SK-N-SH (cell line): ENCODE data around the gene REEP3. TPM values are rescaled to one million over a fixed set of nuclear protein-coding genes. Genes with fewer than 3 reads are reported as not detected.
A peak's percentile ranks its signal among the peaks of the same experiment; 100 is the strongest.

ENCODE experiments used
- CTCF ChIA-PET: fragments of 300-600, 350-600 bp; formaldehyde crosslinking; extraction: SDS; loops from one replicate; lab custom pipeline; 2021; lab: Yijun Ruan, JAX
- POLR2A ChIA-PET: fragments of 350-600 bp; sonication (Branson Sonifier 250); formaldehyde crosslinking; extraction: SDS; loops from one replicate; lab custom pipeline; 2020; ENCODE audit warnings: antibody characterized with exemption, inconsistent platforms; lab: Yijun Ruan, JAX
- DNase-seq: peaks from one replicate; pipeline ENCODE4 v3.0.0; 2012
- H2AFZ ChIP-seq: fragments of 200-600 bp; sonication (generic); 2 replicates; pipeline ENCODE4 v1.8.1; 2016; ENCODE audit warnings: antibody characterized with exemption, mild to moderate bottlenecking, low read depth
- H3F3A ChIP-seq: fragments of 200-600 bp; sonication (generic); replicated peaks from 2 replicates; pipeline ENCODE3; 2016; ENCODE audit warnings: antibody characterized with exemption, mild to moderate bottlenecking; ENCODE audit not compliant: insufficient read depth
- H3K27ac ChIP-seq, 2 experiments: fragments of 200-500 bp in 1 of 2; fragments of 200-600 bp in 1 of 2; sonication (Bioruptor generic) in 1 of 2; sonication (generic), shearing (Covaris generic) in 1 of 2; 2 replicates each; pipeline versions ENCODE4 v1.5.1 to v1.6.1; 2014 to 2016; ENCODE audit warnings: low read depth in 2 of 2, inconsistent platforms in 1 of 2, low read length in 1 of 2, mild to moderate bottlenecking in 1 of 2, mixed read lengths in 1 of 2
- H3K27me3 ChIP-seq: fragments of 200-600 bp; sonication (generic), shearing (Covaris generic); 2 replicates; pipeline ENCODE4 v1.6.1; 2016; ENCODE audit warnings: mixed run types; ENCODE audit not compliant: insufficient read depth
- H3K36me3 ChIP-seq, 2 experiments: fragments of 200-500 bp in 1 of 2; fragments of 200-600 bp in 1 of 2; sonication (Bioruptor generic) in 1 of 2; sonication (generic) in 1 of 2; replicated peaks in 1 of 2; 2 replicates each; pipeline versions ENCODE3 to v1.5.1; 2014 to 2016; ENCODE audit warnings: low read length in 1 of 2, mild to moderate bottlenecking in 1 of 2; ENCODE audit not compliant: insufficient read depth in 2 of 2, control insufficient read depth in 1 of 2
- H3K4me1 ChIP-seq, 2 experiments: fragments of 200-500 bp in 1 of 2; fragments of 200-600 bp in 1 of 2; sonication (Bioruptor generic) in 1 of 2; sonication (generic), shearing (Covaris generic) in 1 of 2; 2 replicates each; pipeline versions ENCODE4 v1.5.1 to v1.6.1; 2014 to 2016; ENCODE audit warnings: low read depth in 1 of 2, low read length in 1 of 2, mixed run types in 1 of 2; ENCODE audit not compliant: insufficient read depth in 2 of 2, control insufficient read depth in 1 of 2
- H3K4me2 ChIP-seq: fragments of 200-600 bp; sonication (generic), shearing (Covaris generic); 2 replicates; pipeline ENCODE4 v1.6.1; 2017; ENCODE audit warnings: mixed run types
- H3K4me3 ChIP-seq, 2 experiments: fragments of 200-500 bp in 1 of 2; fragments of 200-600 bp in 1 of 2; sonication (Bioruptor generic) in 1 of 2; sonication (generic), shearing (Covaris generic) in 1 of 2; 2 replicates each; pipeline versions ENCODE4 v1.5.1 to v1.8.1; 2014 to 2016; ENCODE audit warnings: low read depth in 2 of 2, inconsistent platforms in 1 of 2, low read length in 1 of 2, mild to moderate bottlenecking in 1 of 2, mixed read lengths in 1 of 2, moderate library complexity in 1 of 2
- H3K79me2 ChIP-seq: fragments of 200-600 bp; sonication (generic); 2 replicates; pipeline ENCODE4 v1.8.1; 2017; ENCODE audit warnings: mild to moderate bottlenecking; ENCODE audit not compliant: insufficient read depth
- H3K9ac ChIP-seq: fragments of 200-600 bp; sonication (generic); 2 replicates; pipeline ENCODE4 v1.6.1; 2017; ENCODE audit warnings: mixed run types
- H3K9me2 ChIP-seq: fragments of 200-600 bp; sonication (generic); 2 replicates; pipeline ENCODE4 v1.6.1; 2017; ENCODE audit warnings: mixed run types
- H3K9me3 ChIP-seq: fragments of 200-600 bp; sonication (generic); 2 replicates; pipeline ENCODE4 v1.6.1; 2017; ENCODE audit warnings: mixed run types, mild to moderate bottlenecking, moderate library complexity
- H4K20me1 ChIP-seq: fragments of 200-600 bp; sonication (generic); 2 replicates; pipeline ENCODE4 v1.6.1; 2017; ENCODE audit warnings: mild to moderate bottlenecking, mixed run types; ENCODE audit not compliant: insufficient read depth
- CHD2 ChIP-seq: fragments of 150-350 bp; IDR thresholded peaks from 2 replicates; pipeline ENCODE4 v1.6.1; 2018; ENCODE audit warnings: low read length; ENCODE audit not compliant: partially characterized antibody
- EZH2phosphoT487 ChIP-seq: fragments of 200-600 bp; sonication (generic); IDR thresholded peaks from 2 replicates; pipeline ENCODE4 v1.6.1; 2017; ENCODE audit warnings: low read depth, mixed run types, mild to moderate bottlenecking, antibody characterized with exemption, moderate library complexity, borderline replicate concordance
- FOSL2 ChIP-seq: IDR thresholded peaks from 2 replicates; pipeline ENCODE4 v1.4.0; 2012; ENCODE audit warnings: low read depth, mild to moderate bottlenecking, moderate library complexity, borderline replicate concordance
- GABPA ChIP-seq: IDR thresholded peaks from 2 replicates; pipeline ENCODE4 v1.4.0; 2012; ENCODE audit warnings: low read depth, mild to moderate bottlenecking
- GATA2 ChIP-seq: sonication (generic); formaldehyde crosslinking; IDR thresholded peaks from 2 replicates; pipeline ENCODE4 v1.5.0; 2020; ENCODE audit warnings: mild to moderate bottlenecking, missing genetic modification reagents
- MEF2A ChIP-seq: IDR thresholded peaks from 2 replicates; pipeline ENCODE4 v1.4.0; 2012; ENCODE audit warnings: low read depth, borderline replicate concordance
- MXI1 ChIP-seq: IDR thresholded peaks from 2 replicates; pipeline ENCODE4 v1.6.1; 2012; ENCODE audit warnings: mild to moderate bottlenecking, low read depth, low read length, improper control_type of control experiment
- NFIC ChIP-seq: IDR thresholded peaks from 2 replicates; pipeline ENCODE4 v1.4.0; 2012; ENCODE audit warnings: borderline replicate concordance
- NRF1 ChIP-seq: IDR thresholded peaks from 2 replicates; pipeline ENCODE4 v1.6.1; 2012; ENCODE audit warnings: low read depth, mild to moderate bottlenecking, low read length
- POLR2AphosphoS5 ChIP-seq: IDR thresholded peaks from 2 replicates; pipeline ENCODE4 v1.6.1; 2012; ENCODE audit warnings: low read depth, low read length
- RCOR1 ChIP-seq: fragments of 150-350 bp; IDR thresholded peaks from 2 replicates; pipeline ENCODE4 v1.6.1; 2017; ENCODE audit warnings: antibody characterized with exemption, low read length
- SMC3 ChIP-seq: IDR thresholded peaks from 2 replicates; pipeline ENCODE4 v1.6.1; 2012; ENCODE audit warnings: low read depth, low read length, improper control_type of control experiment
- TEAD4 ChIP-seq: IDR thresholded peaks from 2 replicates; pipeline ENCODE4 v1.4.0; 2012; ENCODE audit warnings: mild to moderate bottlenecking, borderline replicate concordance; ENCODE audit not compliant: insufficient read depth
- WGBS: methylation state at CpG from one replicate; pipeline ENCODE4 v1.1.6; 2017; ENCODE audit warnings: low lambda C conversion rate; 5-methylcytosine and 5-hydroxymethylcytosine counted together
- polyA plus RNA-seq, 3 experiments: library from polyadenylated mRNA; depleted of rRNA; stranded (reverse); fragments of >200 nt; gene quantifications; 2 replicates each; pipeline ENCODE4 v1.2.3, GENCODE V29; 2012
- TF ChIP-seq, protein P1 (sequence below): IDR thresholded peaks from 2 replicates; pipeline ENCODE4; 2012
- TF ChIP-seq, protein P2 (sequence below): fragments of 200-600 bp; sonication (generic); IDR thresholded peaks from 2 replicates; pipeline ENCODE4 v1.6.1; 2017; ENCODE audit warnings: antibody characterized with exemption, mild to moderate bottlenecking, moderate library complexity

Gene REEP3
- polyA plus RNA-seq, 1 of the 3 experiments (the other 2 are of a cell fraction) = 7.6 TPM

DNA sequence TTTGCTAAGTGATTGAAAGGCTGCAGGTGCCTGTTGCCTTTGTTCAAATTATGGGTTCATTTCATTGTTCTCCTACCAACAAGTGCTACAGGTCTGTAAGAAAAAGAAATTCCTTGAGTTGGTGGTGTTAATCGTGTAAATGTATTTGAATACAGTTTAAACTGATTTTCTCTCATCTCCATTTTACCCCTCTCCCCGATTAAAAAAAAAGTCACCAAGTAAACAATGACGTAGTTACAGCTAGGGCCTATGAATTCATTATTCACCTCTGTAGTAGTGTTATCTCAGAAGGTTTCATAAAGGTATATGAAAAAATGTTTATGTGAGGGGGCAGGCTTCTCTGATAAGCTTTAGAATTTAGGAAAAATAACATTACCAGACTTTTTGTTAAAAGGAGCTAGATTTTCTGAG is 1.1 kb downstream of the REEP3 start:
- TF ChIP-seq CHD2 (no peak), SMC3 (no peak), MXI1 (no peak), NFIC (no peak)
- 2% methylated on average over 3 of the region's 3 CpGs for WGBS
- peaks cover 89% of the 10 kb centered on the region for H3K79me2 ChIP-seq
- H3K9ac ChIP-seq = peak overlapping the region; percentile 97
- H3K4me3 ChIP-seq = peak overlapping the region; percentile 75 to 91
- peaks cover 5 to 15% of the 10 kb centered on the region in 2 experiments for H3K36me3 ChIP-seq
- CTCF ChIA-PET = interaction anchor here (0.9 to 2.5 kb wide), 10 partner anchors 8 to 356 kb away, joined by 3 to 19 read pairs (median 4); no protein-coding TSS in a partner anchor
- no peaks in the 10 kb centered on the region for H3K9me2 ChIP-seq
- H3F3A ChIP-seq = peaks cover 24% of the 10 kb centered on the region
- no peaks in the 10 kb centered on the region; the same call in 1 of the 2 replicates for H3K9me3 ChIP-seq
- H4K20me1 ChIP-seq = peaks cover 11% of the 10 kb centered on the region
- peak overlapping the region; percentile 90 to 98 for H3K27ac ChIP-seq
- POLR2A ChIA-PET = interaction anchor here (0.8 to 2.8 kb wide), 9 partner anchors 17 to 254 kb away, joined by 3 to 52 read pairs (median 3); no protein-coding TSS in a partner anchor
- H3K4me2 ChIP-seq = peak overlapping the region; percentile 94
- peak; percentile 45 for DNase-seq
- H2AFZ ChIP-seq = peak overlapping the region; percentile 97
- H3K4me1 ChIP-seq = peaks cover 8 to 15% of the 10 kb centered on the region in 2 experiments; a peak in 3 of 4 replicates
- H3K27me3 ChIP-seq = no peaks in the 10 kb centered on the region

DNA sequence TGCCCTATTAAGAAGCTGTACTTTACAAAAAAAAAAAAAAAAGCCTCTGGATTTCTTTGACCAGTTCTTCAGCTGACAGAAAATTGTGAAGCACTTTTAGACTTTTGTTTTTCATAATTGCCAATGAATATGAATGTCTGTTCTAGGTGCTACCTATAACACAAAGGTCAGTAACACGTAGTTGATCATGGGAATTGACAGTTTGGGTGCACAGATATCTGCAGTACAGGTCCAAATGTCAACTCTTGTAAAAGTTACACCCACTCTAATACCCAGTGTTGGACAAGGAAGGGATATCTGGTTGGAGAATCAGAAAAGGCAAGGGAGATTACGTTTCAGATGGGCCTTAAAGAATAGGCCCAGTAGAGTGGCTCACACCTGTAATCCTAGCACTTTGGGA is 1.8 kb downstream of the REEP3 start:
- Histone ChIP-seq H3K9me2 (no peaks in the 10 kb centered on the region), H3K4me1 (peaks cover 8 to 15% of the 10 kb centered on the region in 2 experiments; a peak in 3 of 4 replicates), H3F3A (peaks cover 24% of the 10 kb centered on the region), H3K4me2 (peak overlapping the region; percentile 94), H3K9ac (peak overlapping the region; percentile 97), H3K27ac (peak overlapping the region; percentile 90 to 98), H3K27me3 (no peaks in the 10 kb centered on the region), H3K4me3 (peak overlapping the region; percentile 75 to 91; a peak in 3 of 4 replicates), H3K36me3 (peaks cover 5 to 15% of the 10 kb centered on the region in 2 experiments), H2AFZ (no peak overlapping the region), H4K20me1 (peaks cover 5% of the 10 kb centered on the region), H3K79me2 (peaks cover 89% of the 10 kb centered on the region), H3K9me3 (no peaks in the 10 kb centered on the region; the same call in 1 of the 2 replicates)
- WGBS = 90% methylated on average over 2 of the region's 2 CpGs
- ChIA-PET CTCF (interaction anchor here (0.9 to 2.5 kb wide), 6 partner anchors 8 to 357 kb away, joined by 3 to 19 read pairs (median 8); no protein-coding TSS in a partner anchor), POLR2A (interaction anchor here (0.6 to 2.8 kb wide), 5 partner anchors 17 to 190 kb away, joined by 3 to 52 read pairs (median 4); no protein-coding TSS in a partner anchor)
- no peak for TF ChIP-seq EZH2phosphoT487
- TF ChIP-seq TEAD4 = no peak
- no peak for TF ChIP-seq FOSL2
- no peak for DNase-seq

DNA sequence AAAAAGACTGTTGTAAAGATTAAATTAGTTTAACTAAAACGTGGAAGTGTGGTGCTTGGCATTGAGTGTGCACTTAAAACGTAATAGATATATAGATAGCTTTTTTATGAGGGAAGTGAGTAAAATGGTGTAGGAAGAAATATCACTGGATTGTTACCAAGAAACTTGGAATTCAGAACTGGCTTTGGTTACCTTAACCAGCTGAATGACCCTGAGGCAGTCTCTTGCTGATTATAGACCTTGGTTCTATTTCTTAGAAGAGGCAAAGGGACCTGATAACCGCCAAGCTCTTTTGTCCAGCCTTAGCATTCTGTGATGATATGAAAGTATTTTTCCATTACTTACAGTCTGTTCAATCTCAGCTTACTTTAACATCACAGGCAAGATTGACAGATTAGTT is 3.8 kb downstream of the REEP3 start:
- DNase-seq = no peak

More for the DNA sequence above, 3.8 kb downstream of the REEP3 start:
- Histone ChIP-seq H3K27me3 (no peaks in the 10 kb centered on the region), H3K9ac (no peak overlapping the region), H3K4me1 (peaks cover 8 to 12% of the 10 kb centered on the region in 2 experiments; a peak in 3 of 4 replicates), H3K9me3 (no peaks in the 10 kb centered on the region; the same call in 1 of the 2 replicates), H3K4me2 (no peak overlapping the region), H3K27ac (no peak overlapping the region), H3K9me2 (no peaks in the 10 kb centered on the region), H4K20me1 (no peaks in the 10 kb centered on the region; the same call in 1 of the 2 replicates), H2AFZ (no peak overlapping the region), H3F3A (peaks cover 19% of the 10 kb centered on the region)
- 79% methylated on average over 3 of the region's 3 CpGs for WGBS
- POLR2A ChIA-PET = interaction anchor here (0.6 kb wide), 1 partner anchor 22 kb away, joined by 3 read pairs; no protein-coding TSS in a partner anchor
- no peak for TF ChIP-seq GATA2
- TF ChIP-seq, protein P1, sequence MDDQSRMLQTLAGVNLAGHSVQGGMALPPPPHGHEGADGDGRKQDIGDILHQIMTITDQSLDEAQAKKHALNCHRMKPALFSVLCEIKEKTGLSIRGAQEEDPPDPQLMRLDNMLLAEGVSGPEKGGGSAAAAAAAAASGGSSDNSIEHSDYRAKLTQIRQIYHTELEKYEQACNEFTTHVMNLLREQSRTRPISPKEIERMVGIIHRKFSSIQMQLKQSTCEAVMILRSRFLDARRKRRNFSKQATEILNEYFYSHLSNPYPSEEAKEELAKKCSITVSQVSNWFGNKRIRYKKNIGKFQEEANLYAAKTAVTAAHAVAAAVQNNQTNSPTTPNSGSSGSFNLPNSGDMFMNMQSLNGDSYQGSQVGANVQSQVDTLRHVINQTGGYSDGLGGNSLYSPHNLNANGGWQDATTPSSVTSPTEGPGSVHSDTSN = no peak
- TF ChIP-seq, protein P2, sequence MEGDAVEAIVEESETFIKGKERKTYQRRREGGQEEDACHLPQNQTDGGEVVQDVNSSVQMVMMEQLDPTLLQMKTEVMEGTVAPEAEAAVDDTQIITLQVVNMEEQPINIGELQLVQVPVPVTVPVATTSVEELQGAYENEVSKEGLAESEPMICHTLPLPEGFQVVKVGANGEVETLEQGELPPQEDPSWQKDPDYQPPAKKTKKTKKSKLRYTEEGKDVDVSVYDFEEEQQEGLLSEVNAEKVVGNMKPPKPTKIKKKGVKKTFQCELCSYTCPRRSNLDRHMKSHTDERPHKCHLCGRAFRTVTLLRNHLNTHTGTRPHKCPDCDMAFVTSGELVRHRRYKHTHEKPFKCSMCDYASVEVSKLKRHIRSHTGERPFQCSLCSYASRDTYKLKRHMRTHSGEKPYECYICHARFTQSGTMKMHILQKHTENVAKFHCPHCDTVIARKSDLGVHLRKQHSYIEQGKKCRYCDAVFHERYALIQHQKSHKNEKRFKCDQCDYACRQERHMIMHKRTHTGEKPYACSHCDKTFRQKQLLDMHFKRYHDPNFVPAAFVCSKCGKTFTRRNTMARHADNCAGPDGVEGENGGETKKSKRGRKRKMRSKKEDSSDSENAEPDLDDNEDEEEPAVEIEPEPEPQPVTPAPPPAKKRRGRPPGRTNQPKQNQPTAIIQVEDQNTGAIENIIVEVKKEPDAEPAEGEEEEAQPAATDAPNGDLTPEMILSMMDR = no peak
- no peak for TF ChIP-seq GABPA
- TF ChIP-seq POLR2AphosphoS5 = no peak
- TF ChIP-seq RCOR1 = no peak
- TF ChIP-seq NRF1 = no peak
- no peak for TF ChIP-seq TEAD4
- TF ChIP-seq MEF2A = no peak
- TF ChIP-seq, all 33 proteins: peak for 0
- H3K36me3 ChIP-seq = peaks cover 0 to 9% of the 10 kb centered on the region in 2 experiments
- CTCF ChIA-PET = interaction anchor here (0.8 to 1.1 kb wide), 2 partner anchors 11 to 13 kb away, joined by 3 read pairs; no protein-coding TSS in a partner anchor
- no peak overlapping the region for H3K4me3 ChIP-seq
- H3K79me2 ChIP-seq = peaks cover 89% of the 10 kb centered on the region
